ENCODE measurements around the gene DTWD2. TPM values are rescaled to one million over a fixed set of nuclear protein-coding genes. Genes with fewer than 3 reads are reported as not detected.

Gene DTWD2
- 7.5 and 9.0 TPM in 2 replicates for total RNA-seq

GRCh38 chr5:118987988-118988865 is at the start of gene DTWD2:
Gene DTWD2 (minus strand): TSS chr5:118988547. CDS start chr5:118988511, 36 bp downstream.

Other genes with a start within 250 kb of the DTWD2 start
- 28.8 and 34.0 TPM in 2 replicates for gene DMXL1, start 82.5 kb upstream of the DTWD2 start, total RNA-seq